HFF-Myc (cell line): ENCODE data around the gene GABRB2.

ENCODE experiments used
- DNase-seq: peaks from one replicate; pipeline ENCODE4 v3.0.0-alpha.2; 2011; ENCODE audit warnings: low read depth; ENCODE audit errors: extremely low read depth
- H3K4me3 ChIP-seq: replicated peaks from 2 replicates; pipeline ENCODE4 v1.5.1; 2011; ENCODE audit warnings: low read depth, mild to moderate bottlenecking, control low read depth, low read length
- TF ChIP-seq, protein P1 (sequence below): IDR thresholded peaks from 2 replicates; pipeline ENCODE4 v1.5.1; 2012; ENCODE audit warnings: mild to moderate bottlenecking, low read depth, low read length, control low read depth; ENCODE audit errors: missing control alignments

The GABRB2 gene

DNA sequence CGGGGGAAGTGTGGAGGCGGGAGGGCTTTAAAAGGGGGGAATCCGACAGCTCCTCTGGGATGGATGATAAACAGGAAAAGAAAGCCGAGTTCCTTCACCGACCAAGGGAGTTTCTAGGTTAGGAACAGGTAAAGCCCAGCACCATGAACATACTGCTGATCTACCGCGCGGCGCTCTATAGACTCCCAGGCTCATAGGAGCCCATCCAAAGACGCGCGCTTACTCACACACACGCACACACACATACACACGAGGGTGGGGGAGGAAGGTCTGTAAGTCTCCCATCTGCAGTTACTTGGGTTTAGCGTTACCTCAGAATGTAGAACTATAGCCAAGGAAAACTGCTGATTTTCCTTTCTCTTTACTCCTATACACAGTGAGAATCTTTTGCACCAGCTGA is 2.6 kb upstream of the GABRB2 start:
- H3K4me3 ChIP-seq = no peak overlapping the region
- TF ChIP-seq, protein P1, sequence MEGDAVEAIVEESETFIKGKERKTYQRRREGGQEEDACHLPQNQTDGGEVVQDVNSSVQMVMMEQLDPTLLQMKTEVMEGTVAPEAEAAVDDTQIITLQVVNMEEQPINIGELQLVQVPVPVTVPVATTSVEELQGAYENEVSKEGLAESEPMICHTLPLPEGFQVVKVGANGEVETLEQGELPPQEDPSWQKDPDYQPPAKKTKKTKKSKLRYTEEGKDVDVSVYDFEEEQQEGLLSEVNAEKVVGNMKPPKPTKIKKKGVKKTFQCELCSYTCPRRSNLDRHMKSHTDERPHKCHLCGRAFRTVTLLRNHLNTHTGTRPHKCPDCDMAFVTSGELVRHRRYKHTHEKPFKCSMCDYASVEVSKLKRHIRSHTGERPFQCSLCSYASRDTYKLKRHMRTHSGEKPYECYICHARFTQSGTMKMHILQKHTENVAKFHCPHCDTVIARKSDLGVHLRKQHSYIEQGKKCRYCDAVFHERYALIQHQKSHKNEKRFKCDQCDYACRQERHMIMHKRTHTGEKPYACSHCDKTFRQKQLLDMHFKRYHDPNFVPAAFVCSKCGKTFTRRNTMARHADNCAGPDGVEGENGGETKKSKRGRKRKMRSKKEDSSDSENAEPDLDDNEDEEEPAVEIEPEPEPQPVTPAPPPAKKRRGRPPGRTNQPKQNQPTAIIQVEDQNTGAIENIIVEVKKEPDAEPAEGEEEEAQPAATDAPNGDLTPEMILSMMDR = no peak
- no peak for DNase-seq

DNA sequence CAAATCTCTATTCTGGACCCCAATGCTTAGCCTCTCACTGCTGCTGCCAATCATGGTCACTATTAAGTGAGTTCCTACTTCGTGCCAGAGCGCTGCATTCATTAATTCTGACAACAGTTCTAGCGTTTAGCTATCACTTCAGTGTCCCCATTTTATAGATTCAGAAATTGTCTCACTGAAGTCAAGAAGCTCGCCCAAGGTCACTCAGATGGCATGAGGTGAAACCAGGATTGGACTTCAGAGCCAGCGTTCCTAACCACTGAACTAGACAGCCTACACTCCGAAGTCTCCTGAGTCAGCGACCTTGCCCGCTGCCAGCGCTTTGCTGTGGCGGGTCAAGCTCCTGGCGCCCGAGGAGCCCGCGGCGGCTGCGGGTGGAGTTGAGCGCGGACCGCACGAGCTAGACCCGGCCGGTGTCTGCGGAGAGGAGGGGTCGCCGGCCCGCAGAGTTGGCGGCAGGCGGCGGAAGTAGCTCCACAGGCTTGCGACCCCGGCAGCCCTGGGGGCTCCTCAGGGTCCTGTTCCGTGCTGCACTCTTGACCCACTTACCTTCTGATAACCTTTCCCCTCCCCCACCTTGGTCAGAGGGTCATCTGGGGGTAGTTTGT is 2.1 kb upstream of the GABRB2 start:
- no peak overlapping the region for H3K4me3 ChIP-seq
- TF ChIP-seq, protein P1 = no peak
- no peak for DNase-seq

DNA sequence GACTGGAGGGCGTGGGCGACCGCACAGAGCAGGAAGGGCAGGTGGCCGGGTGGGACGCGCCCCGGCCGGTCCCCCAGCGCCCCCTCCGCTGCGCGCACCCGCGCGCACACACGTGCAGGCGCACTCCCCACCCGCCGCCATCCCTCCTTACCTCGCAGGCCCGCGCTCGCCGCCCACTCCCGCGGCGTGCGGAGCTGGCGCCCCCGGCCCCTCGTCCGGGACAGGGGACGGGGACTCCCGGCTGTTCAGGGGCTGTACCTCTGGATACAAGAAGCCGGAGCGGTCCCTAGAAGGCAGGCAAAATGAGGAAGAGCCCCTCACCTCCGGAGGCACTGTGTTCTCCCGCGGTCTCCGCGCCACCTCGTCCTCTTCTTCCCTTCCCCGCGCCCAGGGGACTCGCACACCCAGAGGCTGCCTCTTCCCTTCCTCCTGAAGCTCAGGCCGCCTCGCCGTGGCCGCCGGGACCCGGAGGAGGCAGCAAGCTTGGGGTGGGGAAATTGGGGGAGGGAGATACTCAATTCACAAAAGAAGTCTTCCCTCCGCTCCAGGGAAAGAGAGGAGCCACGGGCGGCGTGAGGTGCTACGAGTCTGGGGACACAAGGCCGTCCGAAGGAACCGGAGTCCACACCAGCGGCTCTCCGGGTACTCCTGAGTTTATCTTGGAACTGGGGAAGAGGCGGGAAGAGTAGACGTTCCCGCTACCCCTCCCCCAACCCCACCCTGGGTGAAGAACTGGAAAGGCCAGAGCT is 1.4 kb upstream of the GABRB2 start:
- DNase-seq = no peak
- no peak overlapping the region for H3K4me3 ChIP-seq

DNA sequence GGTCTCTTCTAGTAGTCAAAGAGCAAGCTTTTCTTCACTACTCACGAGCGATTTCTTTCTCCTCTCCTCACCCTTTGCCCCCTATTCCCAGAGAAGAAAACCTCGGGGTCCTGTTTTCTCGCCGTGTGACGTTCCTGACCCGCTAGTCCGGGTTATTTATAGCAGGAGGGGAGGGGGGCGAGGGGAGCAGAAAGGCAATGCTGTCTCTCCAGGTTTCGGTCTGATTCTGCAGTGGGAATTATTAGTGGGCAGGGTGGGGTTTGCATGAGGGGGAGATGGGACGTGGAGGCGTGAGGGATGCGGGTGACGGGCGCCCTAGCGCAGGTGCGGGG is 847 bp upstream of the GABRB2 start:
- TF ChIP-seq, protein P1 = no peak
- no peak for DNase-seq

More for the DNA sequence above, 1.4 kb upstream of the GABRB2 start:
- TF ChIP-seq, protein P1 = no peak

DNA sequence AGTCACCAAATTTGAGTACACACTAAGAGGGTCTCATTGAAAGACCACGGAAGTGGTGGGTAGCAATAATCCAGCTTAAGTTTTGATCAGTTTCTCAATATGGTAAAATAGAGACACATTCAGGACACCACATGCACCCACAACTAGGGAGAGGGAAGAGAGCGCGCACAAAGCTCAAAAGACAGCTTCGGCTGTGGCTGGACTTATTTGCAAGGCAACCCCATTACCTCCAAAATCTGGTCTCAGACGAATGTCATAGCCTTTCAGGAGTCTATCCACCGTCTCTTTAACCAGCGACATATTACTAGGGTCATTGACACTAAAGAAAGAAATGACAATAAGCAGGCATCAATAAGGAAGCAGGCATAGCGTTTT is 443 bp downstream of the GABRB2 start:
- H3K4me3 ChIP-seq = no peak overlapping the region
- no peak for DNase-seq

More for the DNA sequence above, 847 bp upstream of the GABRB2 start:
- no peak overlapping the region for H3K4me3 ChIP-seq

DNA sequence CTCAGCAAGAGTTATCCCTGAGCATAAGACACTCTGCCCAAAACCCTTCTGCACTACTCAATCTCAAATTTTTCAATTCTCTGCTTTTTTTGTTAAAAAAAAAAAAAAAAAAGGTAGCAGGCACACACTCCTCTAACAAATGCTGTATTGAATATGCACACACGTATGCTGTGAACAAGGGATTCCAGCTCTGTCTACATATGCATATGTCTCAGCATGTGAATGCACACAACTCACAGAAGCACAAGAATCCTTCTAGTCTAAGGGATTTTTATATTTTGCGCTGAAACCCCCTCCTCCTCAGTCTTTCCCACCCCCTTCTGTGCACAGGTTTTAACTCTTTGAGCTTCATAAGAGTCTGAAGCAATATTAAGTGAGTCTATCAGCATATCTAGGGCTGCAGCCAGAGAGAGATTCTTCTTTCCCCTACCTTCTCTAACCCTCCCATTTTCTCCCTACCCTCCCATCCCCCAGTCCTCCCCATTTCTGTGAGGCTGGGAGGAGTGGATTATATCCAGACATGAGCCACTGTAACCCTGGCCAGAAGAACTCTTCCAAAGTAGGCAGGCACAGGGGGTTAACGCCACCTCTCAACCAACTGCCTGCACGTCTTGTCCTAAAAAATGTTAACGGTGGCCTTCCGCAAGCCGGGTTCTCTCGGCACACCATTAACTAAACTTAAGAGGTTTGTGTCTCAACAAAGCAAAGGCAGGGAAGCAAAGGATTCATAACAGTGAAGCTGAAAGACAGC is 1.0 kb downstream of the GABRB2 start:
- no peak overlapping the region for H3K4me3 ChIP-seq
- TF ChIP-seq, protein P1 = no peak

More for the DNA sequence above, 443 bp downstream of the GABRB2 start:
- TF ChIP-seq, protein P1 = no peak

More for the DNA sequence above, 1.0 kb downstream of the GABRB2 start:
- DNase-seq = no peak
